Skin epidermis (tissue), 12 donors: ENCODE data around the gene USP15.
"Not testable (repeated sequence)": the region's sequence is repeated elsewhere in the genome, so short reads cannot be mapped to it uniquely, and the experiment has no call there.

Experiments used
- H3K27ac ChIP-seq, 21 experiments: fragments of 200-600 bp; sonication (generic) in 11 of 21; one replicate each; pipeline ENCODE4 v1.5.0; 2020; ENCODE audit warnings: mild to moderate bottlenecking in 3 of 21, inconsistent platforms in 2 of 21, moderate library complexity in 2 of 21
- H3K4me3 ChIP-seq, 7 experiments: fragments of 200-600 bp; sonication (generic) in 2 of 7; one replicate each; pipeline ENCODE4 v1.5.0; 2020; ENCODE audit warnings: inconsistent platforms in 2 of 7, mild to moderate bottlenecking in 2 of 7, moderate library complexity in 1 of 7

Gene USP15

DNA sequence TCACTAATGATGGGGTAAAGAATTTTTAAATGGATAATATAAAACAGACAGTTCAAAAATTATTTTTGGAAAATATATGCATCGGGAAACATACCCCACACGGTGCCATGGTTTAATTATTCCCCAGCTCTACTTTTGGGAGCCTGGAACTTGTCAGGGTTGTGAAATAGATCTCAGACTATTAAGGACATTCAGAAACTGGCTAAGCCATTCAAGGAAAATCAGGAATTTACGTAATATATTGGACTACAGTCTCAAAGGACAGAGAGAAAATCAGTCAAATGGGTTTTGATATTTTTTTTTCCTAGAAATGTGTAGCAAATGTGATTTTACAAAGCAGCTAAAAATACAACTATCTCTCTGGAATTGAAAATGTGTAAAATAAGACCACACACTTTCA, 148.9 kb downstream of the USP15 start:
- H3K27ac ChIP-seq, result no peak overlapping the region

GRCh38 chr12:62414180-62414579, 154.0 kb downstream of the USP15 start:
- Histone ChIP-seq H3K4me3 (no peak overlapping the region), H3K27ac (no peak overlapping the region)

More for the DNA sequence above, 148.9 kb downstream of the USP15 start:
- H3K4me3 ChIP-seq, result no peak overlapping the region

- H3K4me3 ChIP-seq, result no peak overlapping the region
- no peak overlapping the region for H3K27ac ChIP-seq
Measured at GRCh38 chr12:62426089-62426488, 165.9 kb downstream of the USP15 start.

DNA sequence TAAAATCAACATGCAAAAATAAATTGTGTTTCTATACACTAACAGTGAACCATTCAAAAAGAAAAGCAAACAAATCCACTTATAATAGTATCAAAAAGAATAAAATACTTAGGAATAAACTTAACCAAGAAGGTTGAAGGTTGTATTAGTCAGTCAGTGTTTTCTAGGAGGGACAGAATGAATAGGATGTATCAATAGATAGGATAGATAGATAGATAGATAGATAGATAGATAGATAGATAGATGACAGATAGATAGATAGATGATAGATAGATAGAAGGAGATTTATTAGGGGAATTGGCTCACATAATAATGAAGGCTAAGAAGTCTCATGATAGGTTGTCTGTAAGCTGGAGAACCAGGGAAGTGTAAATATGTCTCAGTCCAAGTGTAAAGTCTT, 169.3 kb downstream of the USP15 start:
- H3K27ac ChIP-seq, result no peak overlapping the region
- no peak overlapping the region for H3K4me3 ChIP-seq

DNA sequence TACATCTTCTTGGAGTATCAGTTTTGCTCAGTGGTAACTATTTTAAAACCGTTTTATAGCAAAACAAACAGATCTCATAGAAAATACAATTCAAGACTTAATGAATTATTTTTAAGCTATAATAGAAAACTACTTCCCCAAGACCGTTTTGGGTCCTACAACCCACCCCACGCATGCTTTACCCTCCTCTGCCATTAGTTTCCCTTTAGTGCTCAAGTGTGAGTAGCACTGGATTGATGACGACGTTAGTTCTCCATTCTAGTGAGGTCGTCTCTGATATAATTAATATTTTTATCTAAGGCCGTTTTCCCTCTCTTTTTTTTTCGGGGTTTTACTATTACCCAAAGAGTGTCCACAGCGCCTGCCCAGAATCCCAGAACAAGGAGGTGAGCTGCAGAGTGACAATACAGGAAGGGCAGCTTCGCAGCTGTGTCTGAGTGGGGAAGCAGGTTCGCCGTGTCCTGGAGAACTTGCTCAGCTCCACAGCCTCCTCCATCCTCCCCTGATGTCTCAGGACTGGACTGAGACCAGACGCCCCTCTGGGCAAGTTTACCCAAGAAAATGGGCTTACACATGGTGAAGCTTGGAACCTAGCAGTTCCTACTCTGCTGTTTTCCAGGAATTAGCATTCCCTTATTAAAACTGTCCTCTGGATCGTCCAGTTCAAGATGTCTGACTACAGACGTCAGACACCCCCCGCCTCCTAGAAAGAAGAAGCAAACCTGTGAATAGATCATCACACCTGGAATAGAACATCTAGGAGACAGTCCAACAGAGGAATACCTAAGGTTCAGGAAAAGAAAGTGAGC, 174.5 kb downstream of the USP15 start:
- Histone ChIP-seq H3K27ac (no peak overlapping the region), H3K4me3 (peak overlapping the region; percentile 20 to 43 (median 28))

DNA sequence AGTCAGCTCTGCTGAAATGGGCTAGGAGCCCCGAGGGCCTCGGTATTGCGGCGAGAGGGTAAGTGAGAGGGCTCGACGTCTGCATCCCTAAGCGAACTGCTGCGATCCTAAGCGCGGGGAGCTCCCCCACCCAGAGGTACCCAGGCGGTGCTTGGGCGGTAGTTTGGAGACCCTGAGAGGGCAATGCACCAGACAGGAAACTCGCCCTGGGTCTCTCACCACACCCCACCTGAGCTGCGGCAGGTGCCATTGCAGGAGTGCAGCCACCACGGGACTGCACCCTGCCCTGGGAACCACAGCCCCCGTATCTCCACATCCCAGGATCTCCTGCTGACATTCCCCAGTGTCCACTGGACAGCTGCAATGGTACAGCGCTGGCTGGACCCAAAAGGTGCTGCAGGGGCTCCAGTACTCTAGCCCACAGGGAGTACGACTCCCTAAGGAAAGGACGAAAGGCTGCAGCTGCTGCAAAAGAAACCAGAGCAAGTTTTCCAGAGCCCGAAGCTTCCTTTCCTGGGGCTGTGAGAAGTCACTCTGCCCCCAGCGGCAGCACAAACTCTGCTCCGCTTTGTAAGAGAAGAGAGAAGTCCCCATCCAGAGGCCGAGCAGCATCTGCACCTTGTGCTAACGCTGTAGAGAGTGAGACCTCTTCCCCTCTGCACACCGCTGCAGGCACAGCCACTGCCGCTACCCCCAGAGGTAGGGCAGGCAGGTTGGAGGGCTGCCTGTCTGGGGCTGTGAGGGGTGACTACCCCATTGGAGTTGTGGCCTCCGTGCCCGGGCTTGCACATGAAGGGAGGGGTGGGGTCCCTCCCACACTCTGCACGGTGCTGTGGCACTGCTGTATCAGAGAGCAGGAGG, 175.3 kb downstream of the USP15 start:
- H3K4me3 ChIP-seq, result peak overlapping the region; percentile 20 to 43 (median 28)

DNA sequence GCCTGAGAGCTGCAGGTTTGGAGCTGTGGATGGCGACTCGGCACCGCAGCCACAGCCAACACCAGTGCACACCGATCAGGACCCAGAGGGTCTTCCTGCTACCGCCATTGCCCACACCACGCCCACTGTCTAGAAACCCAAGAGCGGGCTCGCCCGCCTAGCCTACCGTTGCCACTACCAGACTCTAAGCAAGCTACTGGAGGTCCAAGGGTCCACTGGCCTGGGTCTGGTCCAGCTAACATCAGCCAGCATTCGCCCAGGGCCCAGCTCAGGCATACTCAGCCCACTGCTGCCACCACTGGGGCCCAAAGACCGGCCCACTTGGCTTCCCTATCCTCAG, 175.9 kb downstream of the USP15 start:
- Histone ChIP-seq H3K4me3 (no peak overlapping the region), H3K27ac (no peak overlapping the region)

More for the DNA sequence above, 175.3 kb downstream of the USP15 start:
- peak overlapping the region in 1 of 21 experiments; percentile 0 for H3K27ac ChIP-seq

- no peak overlapping the region for H3K4me3 ChIP-seq
- no peak overlapping the region for H3K27ac ChIP-seq
Measured at GRCh38 chr12:62438098-62438692, 178.0 kb downstream of the USP15 start.

- no peak overlapping the region for H3K27ac ChIP-seq
Measured at GRCh38 chr12:62446754-62447452, 186.7 kb downstream of the USP15 start.

DNA sequence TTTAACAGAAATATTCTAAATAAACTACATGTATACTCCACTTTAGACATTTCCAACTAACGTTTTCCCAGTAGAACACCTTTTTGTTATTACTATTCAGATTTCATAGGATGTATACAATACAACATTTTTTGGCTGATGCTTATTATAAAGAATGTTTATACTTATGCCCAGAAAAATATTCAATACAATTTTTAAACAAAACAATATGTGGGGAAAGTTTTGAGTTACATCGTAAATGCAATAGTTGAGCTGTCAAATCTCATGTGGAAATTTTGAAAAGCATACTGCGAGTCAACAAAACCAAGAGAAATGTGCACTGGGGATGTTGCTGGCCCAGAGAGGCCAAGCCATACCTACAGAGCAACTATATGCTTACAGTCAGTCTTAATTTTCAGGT, 188.2 kb downstream of the USP15 start:
- Histone ChIP-seq H3K4me3 (no peak overlapping the region), H3K27ac (no peak overlapping the region)

More at GRCh38 chr12:62446754-62447452, 186.7 kb downstream of the USP15 start:
- no peak overlapping the region for H3K4me3 ChIP-seq

- not testable (repeated sequence) for H3K4me3 ChIP-seq, H3K27ac ChIP-seq
Measured at GRCh38 chr12:62455429-62455828, 195.2 kb downstream of the USP15 start.

GRCh38 chr12:62458626-62459025, 198.4 kb downstream of the USP15 start:
- no peak overlapping the region for H3K4me3 ChIP-seq
- H3K27ac ChIP-seq, result no peak overlapping the region

- Histone ChIP-seq H3K27ac (no peak overlapping the region), H3K4me3 (no peak overlapping the region)
Measured at GRCh38 chr12:62459976-62460375, 199.8 kb downstream of the USP15 start.

GRCh38 chr12:62461171-62461837, 201.1 kb downstream of the USP15 start:
- not testable (repeated sequence) for H3K4me3 ChIP-seq

DNA sequence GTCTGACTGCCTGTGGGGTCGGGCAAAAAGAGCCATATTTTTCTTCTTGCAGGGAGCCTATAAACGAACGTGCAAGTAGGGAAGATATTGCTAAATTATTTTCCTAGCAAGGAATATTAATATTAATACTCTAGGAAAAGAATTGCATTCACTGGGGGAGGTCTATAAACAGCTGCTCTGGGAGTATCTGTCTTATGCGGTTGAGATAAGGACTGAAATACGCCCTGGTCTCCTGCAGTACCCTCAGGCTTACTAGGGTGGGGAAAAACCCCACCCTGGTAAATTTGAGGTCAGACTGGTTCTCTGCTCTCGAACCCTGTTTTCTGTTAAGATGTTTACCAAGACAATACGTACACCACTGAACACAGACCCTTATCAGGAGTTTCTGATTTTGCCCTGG, 203.0 kb downstream of the USP15 start:
- H3K4me3 ChIP-seq, H3K27ac ChIP-seq: not testable (repeated sequence)

More at GRCh38 chr12:62461171-62461837, 201.1 kb downstream of the USP15 start:
- not testable (repeated sequence) for H3K27ac ChIP-seq
